ENCODE results near the gene KPNA4.

DNA sequence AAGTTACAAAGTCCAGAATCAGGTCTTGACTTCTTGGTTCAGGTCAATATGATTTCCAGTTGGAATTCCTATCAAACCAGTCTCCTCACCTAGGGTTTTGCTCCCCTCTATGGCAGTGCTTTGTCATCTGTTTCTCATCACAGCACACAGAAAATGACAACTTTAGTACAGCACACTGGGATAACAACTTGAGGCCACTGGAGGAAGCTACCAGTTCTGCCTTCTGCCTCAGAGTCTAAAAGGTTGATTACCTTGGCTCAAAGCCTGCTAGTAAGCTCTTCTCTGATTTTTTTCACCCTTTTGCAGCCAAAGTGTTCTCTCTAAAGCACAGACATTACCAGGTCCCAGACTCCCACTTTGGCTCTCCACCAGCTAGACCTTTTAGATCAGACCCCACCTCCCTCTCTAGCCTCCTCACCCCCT is 90.9 kb downstream of the KPNA4 start:
- TF ChIP-seq, protein P1, sequence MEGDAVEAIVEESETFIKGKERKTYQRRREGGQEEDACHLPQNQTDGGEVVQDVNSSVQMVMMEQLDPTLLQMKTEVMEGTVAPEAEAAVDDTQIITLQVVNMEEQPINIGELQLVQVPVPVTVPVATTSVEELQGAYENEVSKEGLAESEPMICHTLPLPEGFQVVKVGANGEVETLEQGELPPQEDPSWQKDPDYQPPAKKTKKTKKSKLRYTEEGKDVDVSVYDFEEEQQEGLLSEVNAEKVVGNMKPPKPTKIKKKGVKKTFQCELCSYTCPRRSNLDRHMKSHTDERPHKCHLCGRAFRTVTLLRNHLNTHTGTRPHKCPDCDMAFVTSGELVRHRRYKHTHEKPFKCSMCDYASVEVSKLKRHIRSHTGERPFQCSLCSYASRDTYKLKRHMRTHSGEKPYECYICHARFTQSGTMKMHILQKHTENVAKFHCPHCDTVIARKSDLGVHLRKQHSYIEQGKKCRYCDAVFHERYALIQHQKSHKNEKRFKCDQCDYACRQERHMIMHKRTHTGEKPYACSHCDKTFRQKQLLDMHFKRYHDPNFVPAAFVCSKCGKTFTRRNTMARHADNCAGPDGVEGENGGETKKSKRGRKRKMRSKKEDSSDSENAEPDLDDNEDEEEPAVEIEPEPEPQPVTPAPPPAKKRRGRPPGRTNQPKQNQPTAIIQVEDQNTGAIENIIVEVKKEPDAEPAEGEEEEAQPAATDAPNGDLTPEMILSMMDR (IDR thresholded peaks at IDR 0.05), result no peak
- TF ChIP-seq POLR2A (IDR thresholded peaks at IDR 0.05), result no peak
